OCI-LY3 (cell line): Measurements from ENCODE around the gene PLEKHA7.

Experiments
- H2AFZ ChIP-seq: fragments of 200-600, 300-600 bp; shearing (Covaris generic); 2 replicates; pipeline ENCODE4 v1.6.0; 2014; ENCODE audit warnings: antibody characterized with exemption, low read depth, low read length
- H3K27ac ChIP-seq: fragments of 200-600, 300-600 bp; sonication (generic); 2 replicates; pipeline ENCODE4 v1.5.1; 2014; ENCODE audit warnings: mild to moderate bottlenecking, low read length, moderate library complexity, mixed read lengths
- H3K27me3 ChIP-seq: fragments of 200-600, 300-600 bp; sonication (generic); 2 replicates; pipeline ENCODE4 v1.6.1; 2014; ENCODE audit warnings: low read depth, low read length, mixed read lengths
- H3K36me3 ChIP-seq: fragments of 200-600, 300-600 bp; sonication (generic); replicated peaks from 2 replicates; pipeline ENCODE3; 2014; ENCODE audit warnings: low read depth, low read length, mixed read lengths
- H3K4me1 ChIP-seq: fragments of 300-600, 200-600 bp; sonication (generic); 2 replicates; pipeline ENCODE4 v1.6.1; 2014; ENCODE audit warnings: low read length, mixed read lengths
- H3K4me2 ChIP-seq: fragments of 200-600, 300-600 bp; sonication (generic); 2 replicates; pipeline ENCODE4 v1.6.1; 2014; ENCODE audit warnings: low read length, mixed read lengths
- H3K4me3 ChIP-seq: fragments of 300-600, 200-600 bp; sonication (generic); 2 replicates; pipeline ENCODE4 v1.5.1; 2014; ENCODE audit warnings: antibody characterized with exemption, mild to moderate bottlenecking, low read length, moderate library complexity
- H3K79me2 ChIP-seq: fragments of 300-600, 200-600 bp; shearing (Covaris generic); 2 replicates; pipeline ENCODE4 v1.6.1; 2014; ENCODE audit warnings: mild to moderate bottlenecking, low read length, mixed read lengths
- H3K9ac ChIP-seq: fragments of 300-600, 200-600 bp; shearing (Covaris generic); 2 replicates; pipeline ENCODE4 v1.6.0; 2014; ENCODE audit warnings: mild to moderate bottlenecking, low read length, moderate library complexity
- H3K9me3 ChIP-seq: fragments of 200-600, 300-600 bp; shearing (Covaris generic); 2 replicates; pipeline ENCODE4 v1.6.1; 2014; ENCODE audit warnings: low read length, mixed read lengths; ENCODE audit not compliant: insufficient read depth
- H4K20me1 ChIP-seq: fragments of 200-600, 300-600 bp; sonication (generic); 2 replicates; pipeline ENCODE4 v1.6.1; 2016; ENCODE audit warnings: low read length, mixed read lengths; ENCODE audit not compliant: insufficient read depth
- CTCF ChIP-seq: fragments of 200-600, 300-600 bp; sonication (generic); IDR thresholded peaks from 2 replicates; pipeline ENCODE4 v1.5.1; 2014; ENCODE audit warnings: antibody characterized with exemption, low read length, low read depth
- EZH2phosphoT487 ChIP-seq: fragments of 200-600 bp; shearing (Covaris generic); IDR thresholded peaks from 2 replicates; pipeline ENCODE4 v1.6.1; 2018; ENCODE audit warnings: antibody characterized with exemption, mixed run types, low read depth

The PLEKHA7 gene

GRCh38 chr11:16780146-16780545 is 234.1 kb downstream of the PLEKHA7 start:
- no peak overlapping the region for H2AFZ ChIP-seq
- H3K4me2 ChIP-seq = no peak overlapping the region
- H3K36me3 ChIP-seq = no peaks in the 10 kb centered on the region
- no peaks in the 10 kb centered on the region for H3K9me3 ChIP-seq
- no peak overlapping the region for H3K27ac ChIP-seq
- H3K9ac ChIP-seq = no peak overlapping the region
- no peaks in the 10 kb centered on the region for H3K79me2 ChIP-seq
- H3K27me3 ChIP-seq = no peaks in the 10 kb centered on the region
- H3K4me3 ChIP-seq = no peak overlapping the region
- no peaks in the 10 kb centered on the region for H4K20me1 ChIP-seq
- TF ChIP-seq EZH2phosphoT487 (no peak), CTCF (no peak)
- no peaks in the 10 kb centered on the region for H3K4me1 ChIP-seq

- Histone ChIP-seq H3K4me3 (no peak overlapping the region), H2AFZ (no peak overlapping the region; the same call in 1 of the 2 replicates)
- no peak for TF ChIP-seq EZH2phosphoT487
- TF ChIP-seq CTCF = no peak
Measured at GRCh38 chr11:16779436-16779835, 234.8 kb downstream of the PLEKHA7 start.

GRCh38 chr11:16778876-16779275 is 235.3 kb downstream of the PLEKHA7 start:
- Histone ChIP-seq H3K27ac (no peak overlapping the region), H3K9ac (no peak overlapping the region), H3K27me3 (peaks cover 2% of the 10 kb centered on the region; the same call in 1 of the 2 replicates), H3K36me3 (no peaks in the 10 kb centered on the region), H3K4me2 (no peak overlapping the region), H3K9me3 (no peaks in the 10 kb centered on the region), H4K20me1 (no peaks in the 10 kb centered on the region), H2AFZ (no peak overlapping the region), H3K4me1 (no peaks in the 10 kb centered on the region), H3K79me2 (no peaks in the 10 kb centered on the region), H3K4me3 (no peak overlapping the region)
- TF ChIP-seq EZH2phosphoT487 (no peak), CTCF (no peak)

More at GRCh38 chr11:16779436-16779835, 234.8 kb downstream of the PLEKHA7 start:
- H3K4me1 ChIP-seq = no peaks in the 10 kb centered on the region
- no peaks in the 10 kb centered on the region for H3K79me2 ChIP-seq
- H3K4me2 ChIP-seq = no peak overlapping the region; the same call in 1 of the 2 replicates
- H3K9ac ChIP-seq = no peak overlapping the region
- no peaks in the 10 kb centered on the region for H3K36me3 ChIP-seq
- H3K27ac ChIP-seq = no peak overlapping the region
- H3K27me3 ChIP-seq = no peaks in the 10 kb centered on the region
- no peaks in the 10 kb centered on the region for H4K20me1 ChIP-seq
- H3K9me3 ChIP-seq = no peaks in the 10 kb centered on the region

- no peak overlapping the region for H2AFZ ChIP-seq
- H3K4me2 ChIP-seq = no peak overlapping the region
- H3K4me1 ChIP-seq = no peaks in the 10 kb centered on the region
- H3K9ac ChIP-seq = no peak overlapping the region
- no peak overlapping the region for H3K4me3 ChIP-seq
- no peaks in the 10 kb centered on the region for H4K20me1 ChIP-seq
- no peak for TF ChIP-seq CTCF
- TF ChIP-seq EZH2phosphoT487 = no peak
- no peaks in the 10 kb centered on the region for H3K9me3 ChIP-seq
- H3K27me3 ChIP-seq = peaks cover 2% of the 10 kb centered on the region; the same call in 1 of the 2 replicates
- H3K27ac ChIP-seq = no peak overlapping the region
- H3K79me2 ChIP-seq = no peaks in the 10 kb centered on the region
- no peaks in the 10 kb centered on the region for H3K36me3 ChIP-seq
Measured at GRCh38 chr11:16778286-16778685, 235.9 kb downstream of the PLEKHA7 start.
